Measurements from ENCODE around the gene SEMA3A.

The SEMA3A gene

DNA sequence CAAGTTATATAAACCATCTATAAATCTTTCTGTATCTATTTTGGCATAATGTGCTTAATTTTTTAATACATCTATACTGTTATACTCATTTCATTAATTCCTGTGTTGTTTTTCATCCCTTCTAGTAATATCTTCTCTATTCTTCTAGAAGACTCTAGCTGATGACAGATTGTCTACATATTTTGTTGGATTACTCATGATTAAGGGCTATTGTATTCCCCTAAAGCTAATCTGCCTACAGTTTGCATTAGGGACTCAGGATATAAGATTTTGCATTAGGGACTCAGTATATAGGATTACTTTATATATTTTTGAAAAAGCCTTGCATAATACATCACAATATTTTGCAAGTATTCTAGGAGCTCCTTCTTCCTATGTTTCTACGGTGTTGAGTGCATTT is 8.3 kb upstream of the SEMA3A start:
- in situ Hi-C loops (cut with HindIII; ENCODE audit: low pct_ligation_motif_present, low pct_unique_long_range_greater_than_20kb, low sequenced_read_pairs), result no loop called here

DNA sequence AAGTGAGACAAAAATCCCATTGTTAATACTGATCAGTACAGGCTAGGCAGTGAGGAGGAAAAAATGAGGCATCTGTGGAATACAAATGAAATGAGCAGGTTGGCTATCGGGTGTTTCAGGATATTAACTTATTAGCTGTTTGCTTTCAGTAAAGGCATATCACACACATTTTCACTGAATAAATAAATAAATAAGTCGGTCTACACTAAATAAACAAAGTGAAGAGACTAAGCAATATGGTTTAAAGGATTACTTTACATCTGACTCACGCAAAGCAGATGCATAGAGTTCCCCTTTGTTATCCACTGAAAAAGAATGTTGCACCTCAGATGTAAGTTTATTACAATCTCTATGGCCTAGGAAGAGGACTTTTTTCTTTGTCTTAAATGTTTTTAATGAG is 6.3 kb upstream of the SEMA3A start:
- in situ Hi-C loops (cut with HindIII; ENCODE audit: low pct_ligation_motif_present, low pct_unique_long_range_greater_than_20kb, low sequenced_read_pairs), result no loop called here

More for the DNA sequence above, 8.3 kb upstream of the SEMA3A start:
- DNase-seq, result no peak

GRCh38 chr7:84199216-84199615 is 4.6 kb upstream of the SEMA3A start:
- in situ Hi-C loops (cut with HindIII; ENCODE audit: low pct_ligation_motif_present, low pct_unique_long_range_greater_than_20kb, low sequenced_read_pairs), result no loop called here
- DNase-seq, result no peak

More for the DNA sequence above, 6.3 kb upstream of the SEMA3A start:
- DNase-seq, result no peak

- in situ Hi-C loops (cut with HindIII; ENCODE audit: low pct_ligation_motif_present, low pct_unique_long_range_greater_than_20kb, low sequenced_read_pairs), result no loop called here
- DNase-seq, result peak; percentile 80
Measured at GRCh38 chr7:84196084-84196503, 1.5 kb upstream of the SEMA3A start.

- no peak for DNase-seq
- in situ Hi-C loops (cut with HindIII; ENCODE audit: low pct_ligation_motif_present, low pct_unique_long_range_greater_than_20kb, low sequenced_read_pairs), result no loop called here
Measured at GRCh38 chr7:84195295-84196060, 889 bp upstream of the SEMA3A start.

DNA sequence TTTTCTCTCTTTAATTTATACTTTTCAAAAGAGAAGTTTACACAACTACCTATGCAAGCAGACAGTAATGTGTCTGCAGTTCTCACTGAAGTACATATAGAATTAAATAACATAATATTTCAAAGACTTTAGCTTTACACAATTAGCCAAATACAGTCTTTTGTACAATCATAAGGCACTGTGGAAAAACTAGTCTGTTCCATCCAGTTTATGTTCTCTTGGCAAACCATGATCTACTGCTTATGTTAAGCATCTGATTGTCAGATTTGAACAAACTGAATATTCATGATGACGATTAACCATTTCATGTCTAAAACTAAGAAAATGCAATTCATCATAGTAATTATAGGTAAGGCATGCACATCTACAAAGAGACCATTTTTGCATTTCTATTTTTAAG is 842 bp downstream of the SEMA3A start:
- in situ Hi-C loops (cut with HindIII; ENCODE audit: low pct_ligation_motif_present, low pct_unique_long_range_greater_than_20kb, low sequenced_read_pairs), result no loop called here
- DNase-seq, result peak; percentile 34

DNA sequence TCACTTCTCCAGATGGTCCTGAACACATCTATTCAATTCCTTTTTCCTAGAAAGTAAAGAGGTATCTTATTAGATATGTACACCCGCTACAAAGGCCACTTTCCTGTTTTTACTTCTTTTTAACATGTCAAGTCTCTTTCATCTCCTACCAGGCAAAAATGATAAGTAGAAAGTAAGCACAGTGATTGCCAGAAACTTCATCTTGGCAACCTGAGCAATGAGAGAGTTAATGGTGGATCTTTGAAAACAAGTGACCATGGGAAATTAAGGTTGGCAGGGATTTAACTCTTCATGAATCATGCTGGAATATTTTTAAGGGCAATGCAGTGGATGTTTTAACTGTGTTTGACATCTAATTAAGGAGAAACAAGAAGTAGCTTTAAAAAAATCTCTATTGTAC is 2.7 kb downstream of the SEMA3A start:
- peak; percentile 62 for DNase-seq
- in situ Hi-C loops (cut with HindIII; ENCODE audit: low pct_ligation_motif_present, low pct_unique_long_range_greater_than_20kb, low sequenced_read_pairs), result no loop called here

GRCh38 chr7:84191261-84191660 is 3.3 kb downstream of the SEMA3A start:
- DNase-seq, result peak; percentile 22
- in situ Hi-C loops (cut with HindIII; ENCODE audit: low pct_ligation_motif_present, low pct_unique_long_range_greater_than_20kb, low sequenced_read_pairs), result no loop called here

DNA sequence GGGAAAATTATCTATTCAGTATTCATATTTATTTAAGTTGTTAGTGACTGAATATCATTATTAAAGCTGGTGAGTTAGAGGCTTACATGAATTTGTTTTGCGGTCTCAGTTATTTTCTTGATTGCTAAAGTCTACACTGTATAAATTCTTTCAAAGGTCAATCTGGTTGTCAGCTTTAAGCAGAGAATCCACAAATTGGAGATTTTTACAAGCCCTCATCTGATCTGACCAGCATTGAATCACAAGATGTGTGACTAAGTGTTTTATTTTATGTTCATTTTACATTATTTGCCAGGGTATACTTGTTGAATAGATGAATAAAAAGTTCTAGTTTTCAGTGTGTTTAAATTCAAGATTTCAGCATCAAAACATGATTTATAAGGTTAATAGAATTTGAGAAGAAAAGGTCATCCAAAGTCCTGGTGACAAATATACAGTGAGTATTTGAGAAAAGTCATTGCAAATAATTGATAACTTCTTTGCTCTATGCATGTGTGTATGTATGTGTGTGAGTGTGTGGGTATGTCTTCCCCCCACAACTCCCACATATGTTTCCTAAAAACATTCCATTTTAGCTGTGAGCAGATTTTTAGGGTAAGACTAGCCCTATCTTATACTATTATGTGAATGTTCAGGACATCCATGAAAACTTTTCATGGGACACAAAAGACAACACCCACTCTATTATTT is 4.4 kb downstream of the SEMA3A start:
- peak; percentile 36 for DNase-seq
- in situ Hi-C loops (cut with HindIII; ENCODE audit: low pct_ligation_motif_present, low pct_unique_long_range_greater_than_20kb, low sequenced_read_pairs), result no loop called here

DNA sequence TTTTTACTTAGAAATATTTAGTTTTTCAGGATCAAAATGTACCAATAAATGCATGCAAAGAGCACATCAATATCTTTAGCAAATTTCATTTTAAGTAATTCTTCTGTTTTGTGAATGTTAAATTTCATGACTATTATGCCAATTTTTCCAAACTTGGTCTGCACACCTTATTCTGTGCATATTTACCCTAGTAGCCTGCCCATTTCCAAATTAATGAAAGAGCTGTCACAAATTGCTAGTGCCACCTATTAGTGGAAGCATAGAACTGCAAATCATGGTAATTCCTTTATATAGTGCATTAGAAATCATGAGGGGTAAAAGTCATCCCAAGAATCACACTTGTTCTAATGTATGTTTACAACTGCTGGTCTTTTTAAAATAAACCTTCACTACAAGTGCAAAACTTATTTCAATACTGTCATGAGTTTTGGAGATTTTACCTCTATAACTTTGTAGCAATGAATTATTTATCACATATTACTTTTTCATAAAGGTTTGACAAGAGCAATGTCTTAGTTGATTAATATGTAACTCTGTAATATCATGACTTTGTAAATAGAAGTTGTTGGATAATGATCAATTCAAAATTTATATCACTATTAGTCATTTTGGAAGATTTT is 5.7 kb downstream of the SEMA3A start:
- DNase-seq, result peak; percentile 68
- in situ Hi-C loops (cut with HindIII; ENCODE audit: low pct_ligation_motif_present, low pct_unique_long_range_greater_than_20kb, low sequenced_read_pairs), result no loop called here

GRCh38 chr7:84187813-84188510 is 6.6 kb downstream of the SEMA3A start:
- in situ Hi-C loops (cut with HindIII; ENCODE audit: low pct_ligation_motif_present, low pct_unique_long_range_greater_than_20kb, low sequenced_read_pairs), result no loop called here
- DNase-seq, result peak; percentile 20

GRCh38 chr7:84187087-84187805 is 7.3 kb downstream of the SEMA3A start:
- in situ Hi-C loops (cut with HindIII; ENCODE audit: low pct_ligation_motif_present, low pct_unique_long_range_greater_than_20kb, low sequenced_read_pairs), result no loop called here

GRCh38 chr7:84183741-84184140 is 10.8 kb downstream of the SEMA3A start:
- in situ Hi-C loops (cut with HindIII; ENCODE audit: low pct_ligation_motif_present, low pct_unique_long_range_greater_than_20kb, low sequenced_read_pairs), result no loop called here
- DNase-seq, result no peak

More at GRCh38 chr7:84187087-84187805, 7.3 kb downstream of the SEMA3A start:
- DNase-seq, result peak; percentile 22

DNA sequence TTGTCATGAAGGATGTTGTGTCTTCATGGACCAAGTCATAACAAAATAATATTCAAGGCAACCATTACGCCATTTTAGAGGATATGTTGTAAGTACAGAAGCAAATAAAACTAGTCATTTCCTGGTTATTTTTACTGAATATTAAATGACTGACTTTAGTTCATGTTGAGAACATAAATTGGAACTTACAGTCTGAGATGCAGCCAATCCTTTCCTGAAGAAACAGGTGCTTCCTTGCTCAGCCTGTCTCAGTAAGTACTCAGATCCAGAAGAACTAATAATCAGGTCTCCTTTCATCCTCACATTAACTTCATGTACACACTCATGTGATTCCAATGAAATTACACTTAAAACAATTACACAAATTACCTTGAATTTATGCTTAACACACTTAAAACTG is 12.3 kb downstream of the SEMA3A start:
- no peak for DNase-seq
- in situ Hi-C loops (cut with HindIII; ENCODE audit: low pct_ligation_motif_present, low pct_unique_long_range_greater_than_20kb, low sequenced_read_pairs), result no loop called here

DNA sequence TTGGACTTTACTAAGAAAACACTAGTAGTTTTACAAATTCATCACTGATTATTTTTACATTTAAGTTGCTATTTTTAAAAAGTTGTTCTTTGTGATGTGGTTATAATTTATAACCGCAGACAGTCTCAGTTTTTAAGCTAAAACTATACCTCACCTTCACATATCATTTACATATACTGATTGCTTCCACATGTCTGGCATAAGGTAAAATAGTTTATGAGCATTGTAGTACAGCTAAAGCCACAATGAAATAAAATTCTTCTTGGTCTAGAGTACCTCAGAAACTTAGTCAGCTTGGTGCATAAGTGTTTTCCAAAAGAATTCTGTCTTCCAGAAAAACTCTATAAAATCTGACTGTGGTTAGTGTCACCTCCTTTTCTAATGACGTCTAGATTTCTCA is 13.0 kb downstream of the SEMA3A start:
- no peak for DNase-seq
- in situ Hi-C loops (cut with HindIII; ENCODE audit: low pct_ligation_motif_present, low pct_unique_long_range_greater_than_20kb, low sequenced_read_pairs), result no loop called here

- in situ Hi-C loops (cut with HindIII; ENCODE audit: low pct_ligation_motif_present, low pct_unique_long_range_greater_than_20kb, low sequenced_read_pairs), result no loop called here
- DNase-seq, result no peak
Measured at GRCh38 chr7:84177758-84178412, 16.7 kb downstream of the SEMA3A start.

DNA sequence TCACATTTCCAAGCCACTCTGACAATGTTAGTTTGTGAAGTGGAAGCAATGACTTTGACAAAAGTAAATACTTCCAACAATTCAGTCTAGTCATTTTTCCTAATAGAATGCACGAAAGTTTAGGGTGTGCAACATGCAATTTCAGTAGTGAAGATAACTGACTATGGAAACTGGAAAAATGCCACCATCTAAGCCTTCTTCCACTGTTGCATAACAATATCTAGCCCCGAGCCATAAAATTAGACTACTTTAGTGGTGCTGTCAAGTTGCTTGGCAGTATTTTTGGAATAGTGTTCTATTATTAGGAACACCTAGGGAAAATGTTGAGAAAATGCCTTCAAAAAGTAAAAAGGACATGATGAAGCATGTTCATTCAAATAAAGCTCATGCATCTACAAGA is 17.9 kb downstream of the SEMA3A start:
- no peak for DNase-seq
- in situ Hi-C loops (cut with HindIII; ENCODE audit: low pct_ligation_motif_present, low pct_unique_long_range_greater_than_20kb, low sequenced_read_pairs), result no loop called here

DNA sequence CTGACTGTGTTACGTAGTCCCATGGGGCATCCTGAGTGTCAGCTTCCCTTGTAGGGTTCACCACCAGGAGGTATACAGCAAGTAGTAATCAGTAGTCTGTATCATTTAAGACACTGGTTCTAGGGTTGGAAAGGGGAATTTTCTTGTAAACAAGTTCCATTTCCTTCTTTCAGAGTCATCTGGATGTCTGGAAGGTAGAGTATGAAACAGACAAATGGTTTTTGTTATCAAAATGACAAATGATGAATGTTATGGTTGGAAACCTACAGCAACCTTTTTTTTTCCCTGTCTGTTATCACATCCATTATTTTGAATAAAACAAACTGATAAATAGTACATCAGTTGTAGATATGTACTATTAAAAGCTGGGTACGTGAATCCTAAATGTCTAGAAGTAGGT is 19.1 kb downstream of the SEMA3A start:
- no peak for DNase-seq
- in situ Hi-C loops (cut with HindIII; ENCODE audit: low pct_ligation_motif_present, low pct_unique_long_range_greater_than_20kb, low sequenced_read_pairs), result no loop called here
